ENCODE measurements around the gene NXF1. TPM values are rescaled to one million over a fixed set of nuclear protein-coding genes. Genes with fewer than 3 reads are reported as not detected.

The NXF1 gene
- total RNA-seq, 1 experiment from 2014 or later = 33.1 TPM

GRCh38 chr11:62796281-62796680, 9.0 kb downstream of the NXF1 start:
- ChIA-PET CTCF (interaction anchor here (0.6 kb wide), 1 partner anchor 1559 kb away, joined by 7 read pairs; no protein-coding TSS in a partner anchor), POLR2A (ENCODE audit: unreplicated experiment) (no interaction called here)
- no peaks in the 10 kb centered on the region for H4K20me1 ChIP-seq (ENCODE audit: low read length)

GRCh38 chr11:62794201-62794775, 11.0 kb downstream of the NXF1 start:
- Histone ChIP-seq H3K9me2 (replicated peaks; ENCODE audit: low read length) (no peaks in the 10 kb centered on the region), H3K27me3 (ENCODE audit: low read length) (no peaks in the 10 kb centered on the region), H4K20me1 (ENCODE audit: low read length) (no peaks in the 10 kb centered on the region), H3K9me3 (ENCODE audit: low read length) (no peaks in the 10 kb centered on the region), H2AFZ (ENCODE audit: low read length) (no peak overlapping the region), H3K4me3 (ENCODE audit: low read length) (no peak overlapping the region), H3K4me2 (ENCODE audit: low read length) (no peak overlapping the region), H3K27ac (ENCODE audit: low read length) (no peak overlapping the region), H3F3A (ENCODE audit: low read length, unreplicated experiment) (peaks cover 9% of the 10 kb centered on the region), H3K9ac (ENCODE audit: low read length) (no peak overlapping the region), H3K4me1 (ENCODE audit: insufficient read depth, low read length) (peaks cover 17% of the 10 kb centered on the region), H3K79me2 (ENCODE audit: low read length) (peaks cover 25% of the 10 kb centered on the region), H3K36me3 (ENCODE audit: low read depth, low read length) (peaks cover 60% of the 10 kb centered on the region)
- no TSS peak for BruUV-seq (replicated peaks)
- DNase-seq (no peak), ATAC-seq (no peak)
- intact Hi-C loops (cut with micrococcal nuclease) = no loop called here
- ChIA-PET POLR2A (ENCODE audit: unreplicated experiment) (interaction anchor here (0.5 to 1.0 kb wide), 4 partner anchors 11 to 130 kb away, joined by 3 to 5 read pairs (median 3); partner anchors contain the start of genes C11orf98 and NXF1), CTCF (no interaction called here)
- TF ChIP-seq CTCF (conservative IDR thresholded peaks at IDR 0.05; ENCODE audit: low read depth, low read length) (no peak), EZH2phosphoT487 (IDR thresholded peaks at IDR 0.05; ENCODE audit: borderline replicate concordance, low read length) (no peak), EZH2 (IDR thresholded peaks at IDR 0.05; ENCODE audit: low read length, unreplicated experiment) (no peak)

More at GRCh38 chr11:62796281-62796680, 9.0 kb downstream of the NXF1 start:
- TF ChIP-seq EZH2 (IDR thresholded peaks at IDR 0.05; ENCODE audit: low read length, unreplicated experiment) (no peak), EZH2phosphoT487 (IDR thresholded peaks at IDR 0.05; ENCODE audit: borderline replicate concordance, low read length) (no peak), CTCF (conservative IDR thresholded peaks at IDR 0.05; ENCODE audit: low read depth, low read length) (no peak)
- ATAC-seq (no peak), DNase-seq (no peak)
- Histone ChIP-seq H3K79me2 (ENCODE audit: low read length) (peaks cover 5% of the 10 kb centered on the region), H2AFZ (ENCODE audit: low read length) (no peak overlapping the region), H3K9ac (ENCODE audit: low read length) (no peak overlapping the region), H3K9me2 (replicated peaks; ENCODE audit: low read length) (no peaks in the 10 kb centered on the region), H3K36me3 (ENCODE audit: low read depth, low read length) (peaks cover 71% of the 10 kb centered on the region), H3K27me3 (ENCODE audit: low read length) (no peaks in the 10 kb centered on the region), H3K4me2 (ENCODE audit: low read length) (no peak overlapping the region), H3K4me3 (ENCODE audit: low read length) (no peak overlapping the region), H3K4me1 (ENCODE audit: insufficient read depth, low read length) (peaks cover 8% of the 10 kb centered on the region), H3F3A (ENCODE audit: low read length, unreplicated experiment) (peaks cover 9% of the 10 kb centered on the region), H3K27ac (ENCODE audit: low read length) (no peak overlapping the region), H3K9me3 (ENCODE audit: low read length) (no peaks in the 10 kb centered on the region)
- intact Hi-C loops (cut with micrococcal nuclease) = no loop called here
- no TSS peak for BruUV-seq (replicated peaks)

- H3K79me2 ChIP-seq (ENCODE audit: low read length) = peaks cover 36% of the 10 kb centered on the region
- TF ChIP-seq EZH2 (IDR thresholded peaks at IDR 0.05; ENCODE audit: low read length, unreplicated experiment) (no peak), CTCF (conservative IDR thresholded peaks at IDR 0.05; ENCODE audit: low read depth, low read length) (no peak), EZH2phosphoT487 (IDR thresholded peaks at IDR 0.05; ENCODE audit: borderline replicate concordance, low read length) (no peak)
- H3K36me3 ChIP-seq (ENCODE audit: low read depth, low read length) = peaks cover 42% of the 10 kb centered on the region
- H3K4me1 ChIP-seq (ENCODE audit: insufficient read depth, low read length) = peaks cover 27% of the 10 kb centered on the region
- H3K9me2 ChIP-seq (replicated peaks; ENCODE audit: low read length) = no peaks in the 10 kb centered on the region
- H3K9ac ChIP-seq (ENCODE audit: low read length) = no peak overlapping the region
- H2AFZ ChIP-seq (ENCODE audit: low read length) = no peak overlapping the region
- H4K20me1 ChIP-seq (ENCODE audit: low read length) = no peaks in the 10 kb centered on the region
- ChIA-PET POLR2A (ENCODE audit: unreplicated experiment) (no interaction called here), CTCF (interaction anchor here (0.6 kb wide), 1 partner anchor 37 kb away, joined by 18 read pairs; no protein-coding TSS in a partner anchor)
- no peaks in the 10 kb centered on the region for H3K9me3 ChIP-seq (ENCODE audit: low read length)
- intact Hi-C loops (cut with micrococcal nuclease) = no loop called here
- no TSS peak for BruUV-seq (replicated peaks)
- 0 out of 2 replicates have a peak overlapping the region, but pooled peaks have one; percentile 4 for H3K27ac ChIP-seq (ENCODE audit: low read length)
- H3K4me3 ChIP-seq (ENCODE audit: low read length) = peak overlapping the region; percentile 96
- no peaks in the 10 kb centered on the region for H3K27me3 ChIP-seq (ENCODE audit: low read length)
- ATAC-seq (peak; percentile 1; the same call in 1 of the 2 replicates), DNase-seq (no peak)
- peak overlapping the region; percentile 95 for H3K4me2 ChIP-seq (ENCODE audit: low read length)
- H3F3A ChIP-seq (ENCODE audit: low read length, unreplicated experiment) = peaks cover 15% of the 10 kb centered on the region
Observed at GRCh38 chr11:62792202-62792575, 13.1 kb downstream of the NXF1 start.
